Right atrium auricular region (tissue), 2 donors: ENCODE measurements around the gene TDO2. TPM values are rescaled to one million over a fixed set of nuclear protein-coding genes. Genes with fewer than 3 reads are reported as not detected.
"Not testable (repeated sequence)": the region's sequence is repeated elsewhere in the genome, so short reads cannot be mapped to it uniquely, and the experiment has no call there.

Experiments used
- DNase-seq: peaks from one replicate; pipeline ENCODE4 v3.0.0-alpha.2; 2019; ENCODE audit warnings: low spot score
- H3K27ac ChIP-seq, 2 donors: fragments of 200-600 bp; sonication (generic); 1 replicate in 1 of 2; 2 replicates in 1 of 2; pipeline ENCODE4 v1.5.1; 2016 to 2019
- H3K27me3 ChIP-seq, 2 donors: fragments of 200-600 bp; sonication (generic); one replicate each; pipeline versions ENCODE4 v1.5.1 to v1.6.0; 2017 to 2019
- H3K36me3 ChIP-seq: fragments of 200-600 bp; sonication (generic); one replicate; pipeline ENCODE4 v1.5.1; 2016
- H3K4me1 ChIP-seq, 2 donors: fragments of 200-600 bp; sonication (generic); one replicate each; pipeline versions ENCODE4 v1.5.1 to v1.6.0; 2017 to 2019
- H3K4me3 ChIP-seq, 2 donors: fragments of 200-600 bp; sonication (generic); 1 replicate in 1 of 2; 2 replicates in 1 of 2; pipeline ENCODE4 v1.5.1; 2017 to 2019; ENCODE audit warnings: mild to moderate bottlenecking in 1 of 2, moderate library complexity in 1 of 2
- H3K9me3 ChIP-seq, 2 donors: fragments of 200-600 bp; sonication (generic); one replicate each; pipeline ENCODE4 v1.5.1; 2019
- total RNA-seq, 2 donors: library from RNA; depleted of rRNA; stranded (reverse); fragments of >200 nt; gene quantifications; one replicate each; pipeline ENCODE4 v1.1.0, GENCODE V29; 2016
- TF ChIP-seq, protein P1 (sequence below), 2 donors: fragments of 200-600 bp; sonication (generic); IDR thresholded peaks; one replicate each; pipeline ENCODE4 v1.5.1; 2019; ENCODE audit warnings: antibody characterized with exemption in 2 of 2

TDO2 gene
- total RNA-seq, 2 donors from 2014 or later = not detected

- Histone ChIP-seq H3K9me3 (no peaks in the 10 kb centered on the region), H3K4me1 (no peaks in the 10 kb centered on the region)
These were observed 21.1 kb downstream of the TDO2 start for GRCh38 chr4:155924637-155925036.

DNA sequence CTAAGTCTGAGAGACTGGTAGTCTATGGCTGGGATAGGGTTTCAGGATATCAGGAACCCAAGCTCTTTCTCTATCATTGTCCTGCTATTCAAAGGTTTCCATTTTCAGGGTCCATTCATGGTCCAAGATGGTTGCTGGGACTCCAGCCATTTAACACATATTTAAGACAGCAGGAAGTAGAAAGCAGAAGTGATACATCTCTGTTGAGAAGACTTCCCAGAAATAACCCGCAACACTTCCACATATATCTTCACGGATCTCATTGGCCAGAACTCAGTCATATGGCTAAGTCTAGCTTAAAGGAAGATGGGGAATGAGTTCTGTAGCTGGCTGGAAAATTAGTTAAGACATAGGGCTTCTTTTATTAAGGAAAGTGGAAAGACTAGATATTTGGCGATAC is 26.3 kb downstream of the TDO2 start:
- Histone ChIP-seq H3K9me3 (no peaks in the 10 kb centered on the region), H3K36me3 (peaks cover 10% of the 10 kb centered on the region), H3K4me1 (no peaks in the 10 kb centered on the region), H3K27me3 (no peaks in the 10 kb centered on the region), H3K4me3 (no peak overlapping the region), H3K27ac (no peak overlapping the region)
- no peak for DNase-seq
- TF ChIP-seq, protein P1, sequence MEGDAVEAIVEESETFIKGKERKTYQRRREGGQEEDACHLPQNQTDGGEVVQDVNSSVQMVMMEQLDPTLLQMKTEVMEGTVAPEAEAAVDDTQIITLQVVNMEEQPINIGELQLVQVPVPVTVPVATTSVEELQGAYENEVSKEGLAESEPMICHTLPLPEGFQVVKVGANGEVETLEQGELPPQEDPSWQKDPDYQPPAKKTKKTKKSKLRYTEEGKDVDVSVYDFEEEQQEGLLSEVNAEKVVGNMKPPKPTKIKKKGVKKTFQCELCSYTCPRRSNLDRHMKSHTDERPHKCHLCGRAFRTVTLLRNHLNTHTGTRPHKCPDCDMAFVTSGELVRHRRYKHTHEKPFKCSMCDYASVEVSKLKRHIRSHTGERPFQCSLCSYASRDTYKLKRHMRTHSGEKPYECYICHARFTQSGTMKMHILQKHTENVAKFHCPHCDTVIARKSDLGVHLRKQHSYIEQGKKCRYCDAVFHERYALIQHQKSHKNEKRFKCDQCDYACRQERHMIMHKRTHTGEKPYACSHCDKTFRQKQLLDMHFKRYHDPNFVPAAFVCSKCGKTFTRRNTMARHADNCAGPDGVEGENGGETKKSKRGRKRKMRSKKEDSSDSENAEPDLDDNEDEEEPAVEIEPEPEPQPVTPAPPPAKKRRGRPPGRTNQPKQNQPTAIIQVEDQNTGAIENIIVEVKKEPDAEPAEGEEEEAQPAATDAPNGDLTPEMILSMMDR (IDR thresholded peaks at IDR 0.05) = no peak

More at GRCh38 chr4:155924637-155925036, 21.1 kb downstream of the TDO2 start:
- Histone ChIP-seq H3K4me3 (no peak overlapping the region), H3K36me3 (peaks cover 10% of the 10 kb centered on the region), H3K27me3 (no peaks in the 10 kb centered on the region), H3K27ac (no peak overlapping the region)
- DNase-seq = no peak
- TF ChIP-seq, protein P1 (IDR thresholded peaks at IDR 0.05) = no peak

- no peak overlapping the region for H3K27ac ChIP-seq
- H3K4me3 ChIP-seq = no peak overlapping the region
- no peaks in the 10 kb centered on the region for H3K9me3 ChIP-seq
- no peaks in the 10 kb centered on the region for H3K27me3 ChIP-seq
- peaks cover 10% of the 10 kb centered on the region for H3K36me3 ChIP-seq
- no peak for DNase-seq
- TF ChIP-seq, protein P1 (IDR thresholded peaks at IDR 0.05) = no peak
- H3K4me1 ChIP-seq = no peaks in the 10 kb centered on the region
These were observed 26.8 kb downstream of the TDO2 start for GRCh38 chr4:155930330-155930729.

- H3K27ac ChIP-seq = no peak overlapping the region
- TF ChIP-seq, protein P1 (IDR thresholded peaks at IDR 0.05) = no peak
- H3K36me3 ChIP-seq = peaks cover 10% of the 10 kb centered on the region
- no peaks in the 10 kb centered on the region for H3K9me3 ChIP-seq
- H3K4me3 ChIP-seq = no peak overlapping the region
- no peak for DNase-seq
- no peaks in the 10 kb centered on the region for H3K27me3 ChIP-seq
- H3K4me1 ChIP-seq = no peaks in the 10 kb centered on the region
These were observed 28.1 kb downstream of the TDO2 start for GRCh38 chr4:155931634-155932033.

DNA sequence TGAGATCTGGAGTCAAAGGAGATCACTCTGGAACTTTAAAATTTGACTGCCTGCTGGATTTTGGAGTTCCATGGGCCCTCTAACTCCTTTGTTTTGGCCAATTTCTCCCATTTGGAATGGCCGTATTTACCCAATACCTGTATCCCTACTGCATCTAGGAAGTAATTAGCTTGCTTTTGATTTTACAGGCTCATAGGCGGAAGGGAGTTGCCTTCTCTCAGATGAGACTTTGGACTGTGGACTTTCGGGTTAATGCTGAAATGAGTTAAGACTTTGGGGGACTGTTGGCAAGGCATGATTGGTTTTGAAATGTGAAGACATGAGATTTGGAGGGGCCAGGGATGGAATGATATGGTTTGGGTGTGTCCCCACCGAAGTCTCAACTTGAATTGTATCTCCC is 31.1 kb downstream of the TDO2 start:
- not testable (repeated sequence) for H3K27me3 ChIP-seq, H3K4me1 ChIP-seq, H3K27ac ChIP-seq, DNase-seq, H3K9me3 ChIP-seq, H3K4me3 ChIP-seq
- peaks cover 13% of the 10 kb centered on the region for H3K36me3 ChIP-seq

DNA sequence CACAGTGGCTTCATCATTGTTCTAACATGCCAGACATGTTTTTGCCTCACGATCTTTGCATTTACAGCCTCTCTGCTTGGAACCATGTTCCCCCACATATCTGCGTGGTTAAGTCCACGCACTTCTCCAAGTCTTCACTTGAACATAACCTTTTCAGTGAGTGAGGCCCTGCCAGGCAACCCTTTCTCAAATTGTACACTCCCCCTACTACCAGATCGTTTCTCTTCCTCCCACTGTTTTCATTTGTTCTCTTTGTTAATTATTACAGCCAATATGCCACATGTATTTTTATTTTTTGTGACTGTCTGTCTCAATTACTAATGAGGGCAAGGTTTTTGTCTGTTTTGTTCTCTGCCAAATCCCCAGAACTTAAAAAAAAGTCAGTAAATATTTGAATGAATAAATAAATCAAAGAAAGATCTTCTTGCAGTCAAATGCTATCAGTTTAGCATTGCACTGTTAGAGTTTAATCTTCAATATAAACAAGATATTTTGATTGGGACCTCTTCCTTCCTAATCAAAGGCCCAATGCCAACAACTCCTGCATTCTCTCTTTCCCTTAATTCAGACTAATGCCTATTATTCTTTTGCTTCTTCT is 32.0 kb downstream of the TDO2 start:
- Histone ChIP-seq H3K36me3 (peaks cover 13% of the 10 kb centered on the region), H3K4me3 (no peak overlapping the region), H3K9me3 (no peaks in the 10 kb centered on the region), H3K27ac (no peak overlapping the region), H3K4me1 (no peaks in the 10 kb centered on the region), H3K27me3 (no peaks in the 10 kb centered on the region)
- TF ChIP-seq, protein P1 (IDR thresholded peaks at IDR 0.05) = no peak
- no peak for DNase-seq
